WTC11 (cell line): ENCODE data around the gene PHOSPHO1. TPM values are rescaled to one million over a fixed set of nuclear protein-coding genes. Genes with fewer than 3 reads are reported as not detected.
"Not testable (repeated sequence)": the region's sequence is repeated elsewhere in the genome, so short reads cannot be mapped to it uniquely, and the experiment has no call there.

Source experiments
- ATAC-seq: fragments of 200-7000 bp; cut with Tn5 transposase; 2 replicates; pipeline ENCODE4 v1.10.0; 2021; ENCODE audit warnings: mild to moderate bottlenecking, moderate library complexity
- CTCF ChIA-PET: fragments of 300-600 bp; sonication (Branson Sonifier 250); formaldehyde crosslinking; loops from one replicate; lab custom pipeline; 2021; ENCODE audit warnings: antibody characterized with exemption; lab: Charles Lee
- POLR2A ChIA-PET: fragments of 350-600 bp; sonication (Branson Sonifier 250); formaldehyde crosslinking; loops from one replicate; lab custom pipeline; 2021; ENCODE audit warnings: antibody characterized with exemption; lab: Charles Lee
- DNase-seq: peaks from one replicate; pipeline ENCODE4 v3.0.0; 2021; ENCODE audit warnings: low spot score
- H3K27ac Mint-ChIP-seq: 2 replicates; pipeline ENCODE4 v1.8.0; 2021; ENCODE audit warnings: mixed read lengths
- H3K27me3 Mint-ChIP-seq: 2 replicates; pipeline ENCODE4 v1.8.0; 2021; ENCODE audit warnings: low read depth, mild to moderate bottlenecking, moderate library complexity, mixed read lengths
- H3K36me3 Mint-ChIP-seq: 2 replicates; pipeline ENCODE4 v1.8.0; 2021; ENCODE audit warnings: mixed read lengths
- H3K4me1 Mint-ChIP-seq: 2 replicates; pipeline ENCODE4 v1.8.0; 2022; ENCODE audit warnings: mixed read lengths
- H3K4me3 Mint-ChIP-seq: 2 replicates; pipeline ENCODE4 v1.8.0; 2021; ENCODE audit warnings: mild to moderate bottlenecking, moderate library complexity, mixed read lengths
- H3K9me3 Mint-ChIP-seq: 2 replicates; pipeline ENCODE4 v1.8.0; 2021; ENCODE audit warnings: mixed read lengths
- CTCF ChIP-seq: fragments of 200-600 bp; IDR thresholded peaks from 2 replicates; pipeline ENCODE4 v1.8.0; 2022; ENCODE audit warnings: antibody characterized with exemption
- ELF4 ChIP-seq: sonication (generic); formaldehyde crosslinking; IDR thresholded peaks from 2 replicates; pipeline ENCODE4 v1.8.1; 2022; ENCODE audit warnings: low read depth, mild to moderate bottlenecking, moderate library complexity, missing genetic modification reagents
- FOXK1 ChIP-seq: sonication (generic); formaldehyde crosslinking; IDR thresholded peaks from 2 replicates; pipeline ENCODE4 v1.8.0; 2022; ENCODE audit warnings: mild to moderate bottlenecking, moderate library complexity, missing genetic modification reagents
- NR2C2 ChIP-seq: sonication (generic); formaldehyde crosslinking; IDR thresholded peaks from 2 replicates; pipeline ENCODE4 v1.8.0; 2022; ENCODE audit warnings: mild to moderate bottlenecking, missing genetic modification reagents
- OVOL2 ChIP-seq: fragments of 250-450 bp; sonication (Bioruptor Pico); IDR thresholded peaks from 2 replicates; pipeline ENCODE4 v1.9.0; 2021; ENCODE audit warnings: mild to moderate bottlenecking, borderline replicate concordance
- ZNF416 ChIP-seq: fragments of 250-450 bp; sonication (Bioruptor Pico); IDR thresholded peaks from 2 replicates; pipeline ENCODE4 v1.9.0; 2021; ENCODE audit warnings: mild to moderate bottlenecking, inconsistent platforms
- total RNA-seq: library from RNA; stranded (reverse); gene quantifications from 3 replicates; pipeline ENCODE4 v1.2.3, GENCODE V29; 2021
- TF ChIP-seq, protein P1 (sequence below): sonication (generic); formaldehyde crosslinking; IDR thresholded peaks from 2 replicates; pipeline ENCODE4 v1.8.0; 2022; ENCODE audit warnings: missing genetic modification reagents
- TF ChIP-seq, protein P2 (sequence below): sonication (generic); formaldehyde crosslinking; conservative IDR thresholded peaks from 2 replicates; pipeline ENCODE4 v1.8.1; 2023; ENCODE audit warnings: mild to moderate bottlenecking, low read depth, missing genetic modification reagents, moderate library complexity
- TF ChIP-seq, protein P3 (sequence below): fragments of 250-450 bp; sonication (Bioruptor Pico); IDR thresholded peaks from 2 replicates; pipeline ENCODE4 v1.9.0; 2021; ENCODE audit warnings: mild to moderate bottlenecking, borderline replicate concordance

Gene PHOSPHO1
- total RNA-seq, 1 experiment from 2014 or later = 0.81 TPM

DNA sequence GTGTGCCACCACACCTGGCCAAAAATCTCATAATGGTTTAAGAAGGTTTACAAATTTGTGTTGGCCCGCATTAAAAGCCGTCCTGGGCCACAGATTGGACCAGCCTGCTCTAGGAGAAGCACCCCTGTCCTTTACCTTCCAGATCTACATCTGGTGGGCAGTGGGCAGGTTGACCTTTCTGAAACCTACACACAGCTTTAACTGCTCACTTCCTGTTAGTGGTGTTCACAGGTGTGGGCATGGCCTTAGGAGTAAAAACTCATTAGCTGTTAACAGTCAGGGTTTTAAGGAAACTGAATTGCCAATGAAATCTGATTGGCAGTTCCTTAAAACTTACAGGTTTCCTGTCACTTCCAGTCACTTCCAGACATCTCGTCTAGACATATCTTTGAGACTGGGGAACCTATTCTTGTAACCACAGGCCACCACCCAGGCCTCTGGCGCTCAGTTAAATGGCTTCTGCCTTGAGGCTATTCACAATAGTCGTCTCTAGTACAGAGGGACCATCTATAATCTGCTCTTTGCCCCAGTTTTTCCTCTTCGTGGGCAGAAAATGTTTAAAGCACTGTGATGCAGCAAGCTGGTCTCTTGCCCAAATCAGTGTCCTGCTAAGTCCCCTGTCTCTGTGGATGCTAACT, 49.5 kb downstream of the PHOSPHO1 start:
- peaks cover 4% of the 10 kb centered on the region for H3K27me3 Mint-ChIP-seq
- TF ChIP-seq FOXK1 (CRISPR knock-in tag) (no peak), OVOL2 (CRISPR knock-in tag) (no peak), ELF4 (CRISPR knock-in tag) (no peak), ZNF416 (CRISPR knock-in tag) (no peak), NR2C2 (no peak)
- TF ChIP-seq, protein P1, sequence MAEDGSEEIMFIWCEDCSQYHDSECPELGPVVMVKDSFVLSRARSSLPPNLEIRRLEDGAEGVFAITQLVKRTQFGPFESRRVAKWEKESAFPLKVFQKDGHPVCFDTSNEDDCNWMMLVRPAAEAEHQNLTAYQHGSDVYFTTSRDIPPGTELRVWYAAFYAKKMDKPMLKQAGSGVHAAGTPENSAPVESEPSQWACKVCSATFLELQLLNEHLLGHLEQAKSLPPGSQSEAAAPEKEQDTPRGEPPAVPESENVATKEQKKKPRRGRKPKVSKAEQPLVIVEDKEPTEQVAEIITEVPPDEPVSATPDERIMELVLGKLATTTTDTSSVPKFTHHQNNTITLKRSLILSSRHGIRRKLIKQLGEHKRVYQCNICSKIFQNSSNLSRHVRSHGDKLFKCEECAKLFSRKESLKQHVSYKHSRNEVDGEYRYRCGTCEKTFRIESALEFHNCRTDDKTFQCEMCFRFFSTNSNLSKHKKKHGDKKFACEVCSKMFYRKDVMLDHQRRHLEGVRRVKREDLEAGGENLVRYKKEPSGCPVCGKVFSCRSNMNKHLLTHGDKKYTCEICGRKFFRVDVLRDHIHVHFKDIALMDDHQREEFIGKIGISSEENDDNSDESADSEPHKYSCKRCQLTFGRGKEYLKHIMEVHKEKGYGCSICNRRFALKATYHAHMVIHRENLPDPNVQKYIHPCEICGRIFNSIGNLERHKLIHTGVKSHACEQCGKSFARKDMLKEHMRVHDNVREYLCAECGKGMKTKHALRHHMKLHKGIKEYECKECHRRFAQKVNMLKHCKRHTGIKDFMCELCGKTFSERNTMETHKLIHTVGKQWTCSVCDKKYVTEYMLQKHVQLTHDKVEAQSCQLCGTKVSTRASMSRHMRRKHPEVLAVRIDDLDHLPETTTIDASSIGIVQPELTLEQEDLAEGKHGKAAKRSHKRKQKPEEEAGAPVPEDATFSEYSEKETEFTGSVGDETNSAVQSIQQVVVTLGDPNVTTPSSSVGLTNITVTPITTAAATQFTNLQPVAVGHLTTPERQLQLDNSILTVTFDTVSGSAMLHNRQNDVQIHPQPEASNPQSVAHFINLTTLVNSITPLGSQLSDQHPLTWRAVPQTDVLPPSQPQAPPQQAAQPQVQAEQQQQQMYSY (CRISPR knock-in tag) = no peak
- no peak overlapping the region for H3K4me3 Mint-ChIP-seq
- ATAC-seq (no peak), DNase-seq (no peak)
- no peak overlapping the region for H3K27ac Mint-ChIP-seq
- ChIA-PET CTCF (interaction anchor here (0.7 to 2.3 kb wide), 8 partner anchors 10 to 79 kb away, joined by 3 to 20 read pairs (median 6); partner anchors contain the start of gene PHOSPHO1), POLR2A (interaction anchor here (0.9 to 1.2 kb wide), 2 partner anchors 11 to 125 kb away, joined by 3 to 6 read pairs; no protein-coding TSS in a partner anchor)
- H3K4me1 Mint-ChIP-seq = no peaks in the 10 kb centered on the region
- H3K36me3 Mint-ChIP-seq = peaks cover 25% of the 10 kb centered on the region
- peaks cover 41% of the 10 kb centered on the region for H3K9me3 Mint-ChIP-seq

DNA sequence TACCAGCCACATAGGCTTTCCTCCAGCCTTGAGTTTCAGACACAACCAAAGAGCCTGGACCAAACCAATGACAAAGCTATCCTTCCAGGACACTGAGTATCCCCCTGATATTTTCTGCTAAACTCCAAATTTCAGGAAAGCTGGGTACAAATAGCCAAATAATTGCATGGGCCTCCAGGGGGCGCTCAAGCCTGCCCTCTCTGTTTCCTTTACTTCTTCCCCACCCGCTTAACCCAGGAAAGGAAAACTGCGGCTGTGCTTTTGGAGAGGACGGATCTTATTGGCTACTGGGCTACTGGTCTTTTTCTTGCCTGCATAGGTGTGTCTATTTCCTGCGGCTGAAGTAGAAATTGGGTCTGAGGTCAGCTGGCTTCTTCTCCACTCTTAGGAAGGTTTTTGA, 50.3 kb downstream of the PHOSPHO1 start:
- Mint-ChIP-seq H3K4me1 (no peaks in the 10 kb centered on the region), H3K27me3 (peaks cover 8% of the 10 kb centered on the region), H3K4me3 (no peak overlapping the region), H3K36me3 (peaks cover 23% of the 10 kb centered on the region), H3K27ac (no peak overlapping the region), H3K9me3 (peaks cover 41% of the 10 kb centered on the region)
- ChIA-PET POLR2A (interaction anchor here (0.5 to 1.2 kb wide), 3 partner anchors 11 to 155 kb away, joined by 3 to 6 read pairs (median 3); no protein-coding TSS in a partner anchor), CTCF (interaction anchor here (0.6 to 2.3 kb wide), 25 partner anchors 9 to 382 kb away, joined by 3 to 20 read pairs (median 4); partner anchors contain the start of gene PHOSPHO1)
- DNase-seq (peak; percentile 80), ATAC-seq (peak; percentile 90)
- peak; percentile 73 for TF ChIP-seq CTCF
- TF ChIP-seq, protein P2, sequence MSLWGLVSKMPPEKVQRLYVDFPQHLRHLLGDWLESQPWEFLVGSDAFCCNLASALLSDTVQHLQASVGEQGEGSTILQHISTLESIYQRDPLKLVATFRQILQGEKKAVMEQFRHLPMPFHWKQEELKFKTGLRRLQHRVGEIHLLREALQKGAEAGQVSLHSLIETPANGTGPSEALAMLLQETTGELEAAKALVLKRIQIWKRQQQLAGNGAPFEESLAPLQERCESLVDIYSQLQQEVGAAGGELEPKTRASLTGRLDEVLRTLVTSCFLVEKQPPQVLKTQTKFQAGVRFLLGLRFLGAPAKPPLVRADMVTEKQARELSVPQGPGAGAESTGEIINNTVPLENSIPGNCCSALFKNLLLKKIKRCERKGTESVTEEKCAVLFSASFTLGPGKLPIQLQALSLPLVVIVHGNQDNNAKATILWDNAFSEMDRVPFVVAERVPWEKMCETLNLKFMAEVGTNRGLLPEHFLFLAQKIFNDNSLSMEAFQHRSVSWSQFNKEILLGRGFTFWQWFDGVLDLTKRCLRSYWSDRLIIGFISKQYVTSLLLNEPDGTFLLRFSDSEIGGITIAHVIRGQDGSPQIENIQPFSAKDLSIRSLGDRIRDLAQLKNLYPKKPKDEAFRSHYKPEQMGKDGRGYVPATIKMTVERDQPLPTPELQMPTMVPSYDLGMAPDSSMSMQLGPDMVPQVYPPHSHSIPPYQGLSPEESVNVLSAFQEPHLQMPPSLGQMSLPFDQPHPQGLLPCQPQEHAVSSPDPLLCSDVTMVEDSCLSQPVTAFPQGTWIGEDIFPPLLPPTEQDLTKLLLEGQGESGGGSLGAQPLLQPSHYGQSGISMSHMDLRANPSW (CRISPR knock-in tag) = no peak
- TF ChIP-seq, protein P3, sequence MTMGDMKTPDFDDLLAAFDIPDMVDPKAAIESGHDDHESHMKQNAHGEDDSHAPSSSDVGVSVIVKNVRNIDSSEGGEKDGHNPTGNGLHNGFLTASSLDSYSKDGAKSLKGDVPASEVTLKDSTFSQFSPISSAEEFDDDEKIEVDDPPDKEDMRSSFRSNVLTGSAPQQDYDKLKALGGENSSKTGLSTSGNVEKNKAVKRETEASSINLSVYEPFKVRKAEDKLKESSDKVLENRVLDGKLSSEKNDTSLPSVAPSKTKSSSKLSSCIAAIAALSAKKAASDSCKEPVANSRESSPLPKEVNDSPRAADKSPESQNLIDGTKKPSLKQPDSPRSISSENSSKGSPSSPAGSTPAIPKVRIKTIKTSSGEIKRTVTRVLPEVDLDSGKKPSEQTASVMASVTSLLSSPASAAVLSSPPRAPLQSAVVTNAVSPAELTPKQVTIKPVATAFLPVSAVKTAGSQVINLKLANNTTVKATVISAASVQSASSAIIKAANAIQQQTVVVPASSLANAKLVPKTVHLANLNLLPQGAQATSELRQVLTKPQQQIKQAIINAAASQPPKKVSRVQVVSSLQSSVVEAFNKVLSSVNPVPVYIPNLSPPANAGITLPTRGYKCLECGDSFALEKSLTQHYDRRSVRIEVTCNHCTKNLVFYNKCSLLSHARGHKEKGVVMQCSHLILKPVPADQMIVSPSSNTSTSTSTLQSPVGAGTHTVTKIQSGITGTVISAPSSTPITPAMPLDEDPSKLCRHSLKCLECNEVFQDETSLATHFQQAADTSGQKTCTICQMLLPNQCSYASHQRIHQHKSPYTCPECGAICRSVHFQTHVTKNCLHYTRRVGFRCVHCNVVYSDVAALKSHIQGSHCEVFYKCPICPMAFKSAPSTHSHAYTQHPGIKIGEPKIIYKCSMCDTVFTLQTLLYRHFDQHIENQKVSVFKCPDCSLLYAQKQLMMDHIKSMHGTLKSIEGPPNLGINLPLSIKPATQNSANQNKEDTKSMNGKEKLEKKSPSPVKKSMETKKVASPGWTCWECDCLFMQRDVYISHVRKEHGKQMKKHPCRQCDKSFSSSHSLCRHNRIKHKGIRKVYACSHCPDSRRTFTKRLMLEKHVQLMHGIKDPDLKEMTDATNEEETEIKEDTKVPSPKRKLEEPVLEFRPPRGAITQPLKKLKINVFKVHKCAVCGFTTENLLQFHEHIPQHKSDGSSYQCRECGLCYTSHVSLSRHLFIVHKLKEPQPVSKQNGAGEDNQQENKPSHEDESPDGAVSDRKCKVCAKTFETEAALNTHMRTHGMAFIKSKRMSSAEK (CRISPR knock-in tag) = no peak

DNA sequence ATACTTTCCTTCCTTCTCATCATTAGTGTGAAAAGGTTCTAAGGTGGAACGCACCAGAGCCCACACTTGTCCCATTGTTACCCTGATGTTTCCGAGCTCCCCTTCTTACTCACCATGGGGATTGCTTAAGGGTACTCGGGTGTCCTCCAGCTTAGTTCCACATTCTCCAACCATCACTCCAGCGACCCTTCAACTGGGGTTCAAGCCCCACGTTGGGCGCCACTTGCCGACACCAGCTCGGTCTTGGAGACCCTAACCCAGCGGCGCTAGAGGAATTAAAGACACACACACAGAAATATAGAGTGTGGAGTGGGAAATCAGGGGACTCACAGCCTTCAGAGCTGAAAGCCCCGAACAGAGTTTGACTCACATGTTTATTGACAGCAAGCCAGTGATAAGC, 54.6 kb downstream of the PHOSPHO1 start:
- ATAC-seq, H3K4me1 Mint-ChIP-seq, POLR2A ChIA-PET, H3K4me3 Mint-ChIP-seq, DNase-seq, CTCF ChIA-PET, H3K27ac Mint-ChIP-seq: not testable (repeated sequence)
- Mint-ChIP-seq H3K27me3 (peaks cover 21% of the 10 kb centered on the region), H3K9me3 (peaks cover 60% of the 10 kb centered on the region), H3K36me3 (peaks cover 16% of the 10 kb centered on the region)
